ENCODE measurements around the gene DHRS4L2.
"Not testable (repeated sequence)": the region's sequence is repeated elsewhere in the genome, so short reads cannot be mapped to it uniquely, and the experiment has no call there.

The DHRS4L2 gene

DNA sequence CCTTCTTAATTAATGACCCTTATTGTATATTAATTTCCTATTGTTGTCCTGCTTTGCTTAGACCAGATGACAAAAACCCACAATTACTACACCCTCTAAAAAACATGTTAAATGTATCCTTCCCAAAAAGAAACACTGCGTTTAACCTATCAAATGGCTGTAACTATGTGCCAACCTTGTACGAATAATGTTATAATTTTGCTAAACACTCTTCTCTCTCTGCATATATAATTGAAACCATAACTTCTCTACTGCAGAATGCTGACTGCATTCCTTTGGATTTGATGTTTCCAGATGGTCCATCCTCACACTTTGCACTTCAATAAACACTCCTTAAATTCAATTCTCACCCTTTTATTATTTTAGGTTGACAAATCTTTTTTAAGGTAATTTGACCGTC is 31.8 kb downstream of the DHRS4L2 start:
- DNase-seq, result not testable (repeated sequence)

DNA sequence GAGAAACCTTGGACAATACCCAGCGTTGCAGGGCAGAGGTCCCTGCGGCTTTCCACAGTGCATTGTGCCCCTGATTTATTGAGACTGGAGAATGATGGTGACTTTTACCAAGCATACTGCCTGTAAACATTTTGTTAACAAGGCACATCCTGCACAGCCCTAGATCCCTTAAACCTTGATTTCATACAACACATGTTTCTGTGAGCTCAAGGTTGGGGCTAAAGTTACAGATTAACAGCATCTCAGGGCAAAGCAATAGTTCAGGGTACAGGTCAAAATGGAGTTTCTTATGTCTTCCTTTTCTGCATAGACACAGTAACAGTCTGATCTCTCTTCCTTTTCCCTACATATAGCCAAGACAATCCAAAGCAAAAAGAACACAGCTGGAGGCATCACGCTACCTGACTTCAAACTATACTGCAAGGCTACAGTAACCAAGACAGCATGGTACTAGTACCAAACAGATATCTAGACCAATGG is 36.2 kb downstream of the DHRS4L2 start:
- DNase-seq, result not testable (repeated sequence)

DNA sequence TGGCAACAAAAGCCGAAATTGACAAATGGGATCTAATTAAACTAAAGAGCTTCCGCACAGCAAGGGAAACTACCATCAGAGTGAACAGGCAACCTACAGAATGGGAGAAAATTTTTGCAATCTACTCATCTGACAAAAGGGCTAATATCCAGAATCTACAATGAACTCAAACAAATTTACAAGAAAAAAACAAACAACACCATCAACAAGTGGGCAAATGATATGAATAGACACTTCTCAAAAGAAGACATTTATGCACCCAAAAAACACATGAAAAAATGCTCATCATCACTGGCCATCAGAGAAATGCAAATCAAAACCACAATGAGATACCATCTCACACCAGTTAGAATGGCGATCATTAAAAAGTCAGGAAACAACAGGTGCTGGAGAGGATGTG is 41.0 kb downstream of the DHRS4L2 start:
- DNase-seq, result not testable (repeated sequence)

DNA sequence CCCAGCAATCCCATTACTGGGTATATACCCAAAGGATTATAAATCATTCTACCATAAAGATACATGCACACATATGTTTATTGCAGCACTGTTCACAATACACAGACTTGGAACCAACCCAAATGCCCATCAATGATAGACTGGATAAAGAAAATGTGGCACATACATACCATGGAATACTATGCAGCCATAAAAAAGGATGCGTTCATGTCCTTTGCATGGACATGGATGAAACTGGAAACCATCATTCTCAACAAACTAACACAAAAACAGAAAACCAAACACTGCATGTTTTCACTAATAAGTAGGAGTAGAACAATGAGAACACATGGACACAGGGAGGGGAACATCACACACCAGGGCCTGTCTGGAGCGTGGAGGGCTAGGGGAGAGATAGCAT is 42.6 kb downstream of the DHRS4L2 start:
- DNase-seq, result not testable (repeated sequence)

DNA sequence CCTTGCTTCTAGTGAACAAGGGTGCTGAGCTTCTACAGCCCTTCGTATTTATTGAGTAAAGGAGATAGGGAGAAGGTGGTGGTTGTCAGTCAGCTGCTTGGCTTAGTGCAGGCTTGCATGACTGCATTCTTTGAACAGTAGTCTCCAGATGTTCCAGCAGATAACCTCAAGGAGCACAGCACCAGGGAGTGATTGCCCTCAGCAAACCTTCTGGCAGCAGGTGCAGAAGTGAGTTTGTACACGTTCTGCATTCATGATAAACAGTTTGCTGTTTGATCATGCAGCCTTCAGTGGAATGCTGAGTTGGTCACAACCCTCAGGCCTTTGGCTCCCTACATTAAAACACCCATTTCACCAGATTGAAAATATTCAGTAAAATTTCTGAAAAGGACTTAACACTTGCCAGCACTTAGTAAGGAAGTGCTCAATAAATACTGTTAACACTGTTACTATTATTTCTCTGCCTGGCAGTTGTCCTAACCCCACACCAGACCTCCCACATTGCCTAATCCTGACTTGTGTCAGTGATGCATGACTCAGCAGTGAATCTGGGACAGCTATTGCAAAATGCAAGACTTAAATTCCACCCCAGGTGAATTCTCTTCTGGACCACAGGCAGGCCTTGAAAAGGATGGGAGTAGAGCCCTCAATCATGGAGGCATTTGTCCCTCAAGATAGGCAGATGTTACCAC is 44.1 kb downstream of the DHRS4L2 start:
- no peak for DNase-seq

DNA sequence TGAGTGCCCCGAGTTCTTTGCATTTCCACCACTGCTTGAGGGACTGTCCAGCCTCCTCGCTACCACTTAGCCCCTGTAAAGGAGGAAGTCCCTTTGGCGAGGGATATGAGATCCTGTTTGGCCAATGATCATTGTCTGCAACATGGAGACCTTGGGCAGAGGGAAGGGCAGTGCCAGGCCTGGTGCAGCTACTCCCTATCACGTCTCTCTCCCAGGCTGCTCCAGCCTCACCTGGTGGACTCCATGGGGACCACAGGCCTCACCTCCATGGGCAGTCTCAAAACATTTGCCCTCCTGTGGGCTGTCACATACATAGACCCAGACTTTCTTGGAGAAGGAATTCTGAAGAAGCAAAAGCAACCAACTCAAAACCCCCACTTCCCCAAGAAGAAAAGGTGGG is 47.0 kb downstream of the DHRS4L2 start:
- not testable (repeated sequence) for DNase-seq

DNA sequence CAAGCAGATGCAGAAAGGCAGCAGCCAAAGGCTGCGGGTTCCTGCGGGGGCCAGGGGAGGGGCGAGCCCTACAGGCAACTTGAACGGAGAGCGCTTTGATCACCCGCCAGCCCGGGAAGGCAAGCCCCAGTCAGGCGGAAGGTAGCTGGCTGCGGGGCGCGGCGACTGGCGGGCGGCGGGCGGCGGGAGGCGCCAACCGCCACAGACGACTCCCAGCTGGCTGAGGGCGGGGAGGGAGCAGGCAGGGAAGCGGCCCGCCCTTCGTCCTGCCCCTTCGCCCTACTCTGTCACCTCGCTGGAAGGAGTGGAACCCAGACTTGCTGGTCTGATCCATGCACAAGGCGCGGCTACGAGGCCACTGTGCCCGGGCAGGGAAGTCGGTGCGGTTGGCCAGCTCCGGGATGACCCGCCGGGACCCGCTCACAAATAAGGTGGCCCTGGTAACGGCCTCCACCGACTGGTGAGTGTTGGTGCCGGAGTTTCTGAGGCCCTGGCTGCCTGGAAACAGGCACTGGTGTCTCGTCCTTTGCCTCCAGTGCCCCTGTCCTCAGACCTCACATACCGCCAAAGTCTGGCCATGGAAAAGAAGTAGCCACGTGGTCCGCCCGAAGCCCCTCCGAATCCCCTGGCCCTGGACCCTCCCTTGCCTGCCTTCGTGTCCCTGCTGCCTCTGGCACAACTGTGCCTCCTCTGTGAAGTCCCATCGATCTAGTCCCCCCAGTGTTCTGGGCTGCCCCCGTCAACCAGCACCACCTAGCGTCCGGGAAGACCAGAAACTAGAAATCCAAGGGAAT is 47.6 kb downstream of the DHRS4L2 start:
- peak; percentile 56 for DNase-seq

DNA sequence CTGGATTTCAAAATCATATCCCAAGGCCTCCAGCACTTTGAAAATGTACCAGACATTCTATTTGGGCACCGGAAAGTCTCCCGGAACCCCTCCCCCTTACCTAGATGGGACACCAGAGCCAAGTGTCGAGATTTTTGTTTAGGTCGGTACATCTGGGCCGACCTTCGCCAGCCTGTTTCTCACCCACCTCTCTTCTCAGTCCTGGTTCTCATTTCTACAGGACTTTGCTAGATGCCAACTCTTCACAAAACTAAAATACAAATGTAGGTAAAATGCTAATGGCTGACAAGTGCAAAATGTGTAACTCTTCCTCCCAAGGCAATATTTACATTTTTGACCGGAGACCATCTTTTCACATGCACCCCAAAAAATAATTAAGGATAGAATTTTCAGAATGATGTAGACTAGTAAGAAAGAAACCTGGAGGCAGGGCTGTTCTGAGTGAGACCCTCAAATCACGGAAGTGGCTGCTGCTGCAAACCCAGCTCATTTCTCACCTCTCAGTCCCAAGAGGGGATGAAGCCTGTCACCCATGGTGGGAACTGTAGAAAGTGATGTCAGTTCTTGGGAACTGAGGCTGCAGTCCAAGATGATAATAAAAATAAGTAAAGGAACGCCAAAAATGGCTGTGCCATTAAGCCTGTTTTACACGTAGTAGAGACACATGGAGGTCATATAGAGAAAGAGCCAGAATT is 48.4 kb downstream of the DHRS4L2 start:
- not testable (repeated sequence) for DNase-seq

DNA sequence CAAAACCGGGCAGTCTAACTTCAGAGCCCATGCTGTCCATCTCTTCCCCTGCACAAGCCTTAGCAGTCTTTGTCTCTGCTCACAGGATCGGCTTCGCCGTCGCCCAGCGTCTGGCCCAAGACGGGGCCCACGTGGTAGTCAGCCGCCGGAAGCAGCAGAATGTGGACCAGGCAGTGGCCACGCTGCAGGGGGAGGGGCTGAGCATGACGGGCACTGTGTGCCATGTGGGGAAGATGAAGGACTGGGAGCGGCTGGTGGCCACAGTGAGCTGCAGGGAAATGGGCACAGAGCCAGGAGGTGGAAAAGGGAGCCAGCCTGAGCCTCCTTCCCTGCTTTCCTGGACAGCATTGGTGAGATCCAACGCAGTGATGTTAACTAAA is 48.9 kb downstream of the DHRS4L2 start:
- no peak for DNase-seq

DNA sequence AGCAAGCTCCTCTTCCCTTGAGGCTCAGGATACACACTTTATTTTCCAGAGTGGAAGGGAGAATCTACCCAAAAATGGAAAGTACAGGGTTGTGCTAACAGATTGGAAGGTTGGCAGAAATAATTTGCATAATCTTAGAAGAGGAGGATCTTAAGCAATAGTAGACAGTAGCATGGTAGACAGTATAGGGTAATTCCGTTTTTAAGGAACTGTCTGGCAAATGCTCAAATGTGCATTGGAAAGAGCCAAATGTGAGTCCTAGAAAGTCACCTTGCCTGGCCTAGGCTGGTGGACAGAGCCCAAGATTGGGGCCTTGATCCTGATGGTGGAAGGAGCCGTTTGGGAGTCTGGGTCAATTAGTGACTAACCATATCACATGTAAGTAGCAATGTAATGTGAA is 50.0 kb downstream of the DHRS4L2 start:
- no peak for DNase-seq

DNA sequence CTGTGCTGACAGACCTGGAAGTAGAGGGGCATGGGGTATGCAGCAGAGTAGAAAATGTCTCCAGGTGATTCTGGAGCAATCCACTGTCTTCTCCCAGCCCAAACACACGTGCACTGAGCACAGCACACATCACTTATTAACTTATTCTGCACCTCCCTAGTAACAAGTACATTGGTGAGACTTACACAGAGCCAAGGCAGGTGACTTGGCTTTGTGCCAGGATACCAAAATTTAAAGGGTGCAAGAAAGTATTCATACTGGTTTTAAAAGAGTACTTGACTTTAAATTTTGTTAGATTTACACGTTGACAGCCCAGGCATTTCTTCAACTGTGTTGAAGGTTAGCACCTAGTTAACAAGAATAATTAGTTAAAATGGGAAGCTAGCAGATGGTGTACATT is 52.0 kb downstream of the DHRS4L2 start:
- DNase-seq, result no peak

DNA sequence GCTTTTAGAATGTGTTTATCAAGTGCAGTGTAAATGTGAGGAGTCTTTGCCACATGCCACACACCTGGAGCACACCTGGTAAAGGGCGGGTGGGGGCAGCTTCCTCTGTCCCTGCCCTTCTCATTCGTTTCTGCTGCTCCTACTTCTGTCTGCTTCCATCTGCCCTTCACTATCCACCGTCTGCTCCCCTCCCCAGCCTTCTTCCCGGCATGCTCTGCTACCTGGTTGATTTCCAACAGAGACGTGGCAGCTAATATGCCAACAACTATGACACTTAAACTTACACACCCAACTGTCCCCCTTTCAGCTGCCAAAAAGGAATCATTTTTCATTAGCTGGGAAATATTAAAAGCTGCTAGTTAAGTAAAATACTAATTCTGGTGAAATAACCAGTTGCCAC is 54.0 kb downstream of the DHRS4L2 start:
- peak; percentile 56 for DNase-seq

DNA sequence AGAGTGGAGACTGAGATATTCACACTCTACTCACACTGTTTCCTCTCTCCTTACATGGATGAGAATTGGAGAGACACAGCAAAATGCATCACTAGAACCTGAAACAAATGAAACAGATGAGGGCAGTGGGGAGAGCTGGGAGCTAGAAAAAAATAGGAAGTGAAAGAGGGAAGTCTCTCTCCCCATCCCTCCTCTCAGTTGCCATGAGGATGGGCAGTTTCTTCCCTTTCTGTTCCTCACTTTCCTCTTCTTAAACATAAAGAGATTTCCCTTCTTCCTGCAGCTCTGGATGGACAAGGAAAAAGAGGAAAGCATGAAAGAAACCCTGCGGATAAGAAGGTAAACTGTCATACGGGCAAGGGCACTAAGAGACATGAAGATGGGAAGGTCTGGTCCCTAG is 60.3 kb downstream of the DHRS4L2 start:
- not testable (repeated sequence) for DNase-seq

DNA sequence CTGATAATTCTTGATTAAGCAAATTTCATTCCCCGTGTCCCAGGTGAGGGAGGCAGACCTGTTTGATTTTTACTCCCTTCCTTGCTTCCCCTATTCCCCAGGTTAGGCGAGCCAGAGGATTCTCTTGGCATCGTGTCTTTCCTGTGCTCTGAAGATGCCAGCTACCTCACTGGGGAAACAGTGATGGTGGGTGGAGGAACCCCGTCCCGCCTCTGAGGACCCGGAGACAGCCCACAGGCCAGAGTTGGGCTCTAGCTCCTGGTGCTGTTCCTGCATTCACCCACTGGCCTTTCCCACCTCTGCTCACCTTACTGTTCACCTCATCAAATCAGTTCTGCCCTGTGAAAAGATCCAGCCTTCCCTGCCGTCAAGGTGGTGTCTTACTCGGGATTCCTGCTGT is 62.0 kb downstream of the DHRS4L2 start:
- not testable (repeated sequence) for DNase-seq

DNA sequence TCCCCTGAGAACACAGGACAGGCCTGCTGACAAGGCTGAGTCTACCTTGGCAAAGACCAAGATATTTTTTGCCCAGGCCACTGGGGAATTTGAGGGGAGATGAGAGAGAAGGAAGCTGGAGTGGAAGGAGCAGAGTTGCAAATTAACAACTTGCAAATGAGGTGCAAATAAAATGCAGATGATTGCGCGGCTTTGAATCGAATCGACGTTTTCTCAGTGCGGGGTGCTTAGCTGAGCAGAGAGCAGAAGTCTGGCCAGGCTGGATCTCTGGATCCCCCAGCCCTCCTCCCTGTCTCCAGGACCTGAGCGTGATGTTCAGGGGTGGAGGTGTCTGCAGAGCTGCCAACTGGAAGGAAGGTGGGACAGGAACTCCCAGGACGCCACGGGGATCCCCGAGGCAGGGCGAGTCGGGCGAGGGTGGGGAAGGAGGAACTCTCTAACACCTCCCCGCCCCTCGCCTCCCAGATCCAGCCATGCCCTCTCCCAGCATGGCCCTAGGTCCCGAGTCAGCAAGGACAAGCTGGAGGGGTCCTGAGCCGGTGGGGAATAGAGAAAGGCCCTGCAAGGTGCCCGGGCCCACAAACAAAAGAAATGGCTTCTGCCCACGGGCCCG is 62.6 kb downstream of the DHRS4L2 start:
- no peak for DNase-seq

DNA sequence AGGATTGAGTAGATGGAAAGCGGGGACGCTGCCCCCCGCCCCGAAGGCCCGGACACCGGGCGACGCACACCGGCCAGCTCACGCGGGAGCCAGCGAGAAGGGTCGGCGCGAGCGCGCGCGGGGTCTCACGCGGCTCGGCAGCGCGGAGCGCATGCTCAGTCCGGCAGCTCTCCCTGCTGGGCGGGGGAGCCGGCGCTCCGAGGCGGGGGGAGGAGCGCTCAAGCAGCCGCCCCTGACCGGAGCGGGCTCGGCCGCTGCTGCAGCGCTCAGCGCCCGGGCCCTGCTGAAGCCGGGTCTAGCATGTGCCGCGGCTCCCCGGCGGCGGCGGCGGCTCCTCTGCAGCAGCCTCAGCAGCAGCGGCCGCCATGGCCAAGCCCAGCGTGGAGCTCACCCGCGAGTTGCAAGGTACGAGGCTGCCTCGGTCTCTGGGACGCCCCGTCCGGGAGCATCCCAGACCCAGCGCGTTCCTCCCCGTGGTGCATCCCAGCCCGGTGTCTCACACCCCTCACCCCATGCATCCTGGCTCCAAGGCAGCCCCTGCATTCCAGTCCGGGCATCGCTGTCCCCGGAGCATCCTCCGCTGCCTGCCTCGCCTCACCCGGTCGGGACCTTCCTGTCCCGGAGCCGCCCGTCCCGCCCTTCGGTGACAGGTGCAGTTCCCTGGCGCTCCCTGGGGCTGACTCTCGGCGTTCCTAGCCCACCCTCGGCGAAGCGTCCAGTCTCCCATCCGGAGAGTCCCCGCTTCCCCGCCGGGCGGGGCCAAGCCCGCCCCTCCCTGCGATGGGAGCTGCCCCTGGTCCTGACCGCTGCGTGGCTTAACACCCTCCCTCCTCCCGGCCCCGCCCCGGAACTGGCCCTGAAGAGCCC is 63.3 kb downstream of the DHRS4L2 start, which contains the start of gene CARMIL3:
CARMIL3 (plus strand) TSS at position 221 of the 867 bp plus-strand sequence; CDS start at position 366, 145 bp downstream.
- peak; percentile 31 for DNase-seq

DNA sequence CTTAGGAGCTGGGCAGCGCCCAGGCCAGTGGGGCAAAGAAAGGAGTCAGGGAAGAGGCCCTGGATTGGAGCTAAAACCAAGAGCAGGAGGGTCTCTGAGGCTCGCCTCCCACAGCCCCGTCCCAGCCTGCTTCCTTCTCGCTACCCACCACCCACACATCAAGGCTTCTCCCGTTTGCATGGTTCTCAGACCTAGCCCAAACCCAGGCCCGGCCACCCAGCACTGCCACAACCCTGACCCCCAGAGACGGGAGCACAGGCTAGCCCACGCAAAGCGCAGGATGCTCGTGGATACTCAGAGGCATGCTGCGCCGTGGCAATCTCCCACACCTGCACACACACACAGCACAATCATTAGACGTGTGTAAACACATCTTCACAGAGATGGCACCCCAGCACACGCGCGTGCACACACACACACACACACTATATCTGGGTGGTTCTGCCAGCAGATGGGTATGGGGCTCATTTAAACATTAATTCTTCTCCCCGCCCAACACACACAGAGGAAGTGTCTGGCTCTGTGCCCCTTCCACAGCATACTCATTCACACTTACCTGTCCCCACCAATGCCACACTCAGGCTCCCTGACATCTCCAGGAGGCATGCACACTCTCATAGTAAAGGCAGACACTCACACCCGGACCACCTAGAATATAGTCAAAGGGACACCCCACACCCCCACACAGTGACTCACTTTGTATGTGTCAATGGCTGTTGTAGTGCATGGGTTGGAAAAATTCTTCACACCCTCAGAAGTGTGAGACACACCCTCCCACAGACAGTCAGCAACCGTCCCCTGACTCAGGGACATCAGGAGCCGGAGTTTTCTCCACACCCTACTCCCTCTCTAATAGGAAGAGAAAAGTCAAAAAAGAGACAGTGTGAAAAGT is 64.2 kb downstream of the DHRS4L2 start:
- DNase-seq, result no peak

DNA sequence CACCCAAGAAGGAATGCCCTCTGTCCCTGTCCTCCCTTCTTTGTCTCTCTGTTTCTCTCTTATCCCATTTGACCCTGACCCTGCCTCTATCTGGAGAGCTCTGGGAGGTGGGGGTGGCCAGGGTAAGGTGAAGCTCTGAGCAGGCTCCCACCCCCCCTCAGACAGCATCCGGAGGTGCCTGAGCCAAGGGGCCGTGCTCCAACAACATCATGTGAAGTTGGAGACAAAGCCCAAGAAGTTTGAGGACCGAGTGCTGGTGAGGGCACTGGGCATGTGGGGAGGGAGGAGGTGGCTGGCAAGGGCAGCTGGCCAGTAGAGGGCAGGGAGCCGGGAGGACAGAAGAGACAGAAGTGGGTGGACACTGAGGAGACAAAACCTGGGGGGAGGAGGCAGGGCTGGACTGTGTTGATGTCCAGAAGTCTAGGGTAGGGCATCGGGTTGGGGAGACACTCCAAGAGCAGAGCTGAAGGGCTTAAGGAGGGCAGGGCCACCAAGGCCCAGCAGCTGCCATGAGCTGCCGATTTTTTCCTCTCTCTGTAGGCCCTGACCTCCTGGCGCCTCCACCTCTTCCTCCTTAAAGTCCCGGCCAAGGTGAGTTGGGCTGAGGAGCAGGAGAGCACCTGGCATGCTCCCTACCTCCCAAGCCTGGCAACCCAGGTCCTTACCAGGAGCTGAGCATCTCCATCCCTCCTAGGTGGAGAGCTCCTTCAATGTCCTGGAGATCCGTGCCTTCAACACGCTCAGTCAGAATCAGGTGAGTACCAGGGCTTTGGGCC is 65.0 kb downstream of the DHRS4L2 start:
- no peak for DNase-seq

DNA sequence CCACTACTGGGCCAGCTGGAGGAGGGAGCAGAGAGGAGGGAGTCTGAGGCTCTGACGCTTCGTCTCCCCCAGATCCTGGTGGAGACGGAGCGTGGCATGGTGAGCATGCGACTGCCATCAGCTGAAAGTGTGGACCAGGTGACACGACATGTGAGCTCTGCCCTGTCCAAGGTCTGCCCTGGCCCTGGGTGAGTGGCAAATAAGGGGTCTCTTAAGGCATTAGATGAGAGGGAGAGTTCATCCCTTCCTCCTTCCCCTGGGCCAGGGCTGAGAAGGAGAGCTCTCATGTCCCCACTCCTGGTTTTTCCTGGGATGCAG is 65.6 kb downstream of the DHRS4L2 start:
- DNase-seq, result no peak

DNA sequence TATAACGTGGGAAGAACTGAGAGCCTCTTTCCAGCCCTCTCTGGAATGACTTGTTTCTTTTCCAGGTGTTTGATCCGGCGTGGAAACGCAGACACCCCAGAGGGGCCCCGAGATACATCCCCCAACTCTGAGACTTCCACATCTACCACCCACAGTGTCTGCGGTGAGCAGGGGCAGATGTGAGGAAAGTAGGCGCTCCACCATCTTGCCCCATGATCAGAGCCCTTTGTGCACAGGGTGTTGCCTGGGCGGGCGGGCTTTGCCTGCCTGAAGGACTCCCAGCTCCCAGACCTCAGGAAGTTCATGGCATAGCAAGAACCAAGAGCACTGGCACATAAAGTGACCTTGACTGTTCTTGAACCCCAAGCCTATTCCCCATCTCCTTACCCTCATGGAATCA is 65.9 kb downstream of the DHRS4L2 start:
- DNase-seq, result no peak

Measured in NCI-H1694 (cell line).